Activated CD8-positive, alpha-beta T cell treated with anti-CD3 and anti-CD28 coated beads for 36 hours (primary cell): ENCODE data around the gene TENT4B. TPM values are rescaled to one million over a fixed set of nuclear protein-coding genes. Genes with fewer than 3 reads are reported as not detected.
A peak's percentile ranks its signal among the peaks of the same experiment; 100 is the strongest.

ENCODE experiments used
- ATAC-seq: fragments of 200-7000 bp; cut with Tn5 transposase; one replicate; pipeline ENCODE4 v1.10.0; 2021; ENCODE audit warnings: mild to moderate bottlenecking, moderate library complexity
- CTCF ChIA-PET: fragments of 350-600 bp; sonication (Branson Sonifier 250); formaldehyde crosslinking; loops from one replicate; lab custom pipeline; 2021; ENCODE audit warnings: antibody characterized with exemption; lab: Charles Lee
- POLR2A ChIA-PET: fragments of 350-600 bp; sonication (Branson Sonifier 250); formaldehyde crosslinking; loops from one replicate; lab custom pipeline; 2021; ENCODE audit warnings: antibody characterized with exemption; lab: Charles Lee
- DNase-seq: peaks from one replicate; pipeline ENCODE4 v3.0.0-alpha.2; 2020
- H3K27ac Mint-ChIP-seq: one replicate; pipeline ENCODE4 v1.8.0; 2021; ENCODE audit warnings: mild to moderate bottlenecking, mixed read lengths
- H3K27me3 Mint-ChIP-seq: one replicate; pipeline ENCODE4 v1.8.0; 2021; ENCODE audit warnings: mixed read lengths
- H3K36me3 Mint-ChIP-seq: one replicate; pipeline ENCODE4 v1.8.0; 2021; ENCODE audit warnings: low read depth, mixed read lengths
- H3K4me1 Mint-ChIP-seq: one replicate; pipeline ENCODE4 v1.8.0; 2021; ENCODE audit warnings: low read depth, mixed read lengths
- H3K4me3 Mint-ChIP-seq: one replicate; pipeline ENCODE4 v1.8.0; 2021; ENCODE audit warnings: mild to moderate bottlenecking, moderate library complexity, mixed read lengths
- H3K9me3 Mint-ChIP-seq: one replicate; pipeline ENCODE4 v1.8.0; 2021; ENCODE audit warnings: mixed read lengths
- intact Hi-C: fragments of 100-400 bp; cut with micrococcal nuclease; formaldehyde crosslinking; loops from one replicate; pipeline ENCODE4 v1.10.0; 2022
- total RNA-seq, 2 experiments: library from RNA; stranded (reverse); gene quantifications; one replicate each; pipeline ENCODE4 v1.2.3, GENCODE V29; 2021
- TF ChIP-seq, protein P1 (sequence below): fragments of 200-600 bp; IDR thresholded peaks from one replicate; pipeline ENCODE4 v1.8.0; 2022; ENCODE audit warnings: antibody characterized with exemption, mild to moderate bottlenecking

TENT4B gene
- total RNA-seq, 2 experiments from 2014 or later = 19.0 to 19.2 TPM

DNA sequence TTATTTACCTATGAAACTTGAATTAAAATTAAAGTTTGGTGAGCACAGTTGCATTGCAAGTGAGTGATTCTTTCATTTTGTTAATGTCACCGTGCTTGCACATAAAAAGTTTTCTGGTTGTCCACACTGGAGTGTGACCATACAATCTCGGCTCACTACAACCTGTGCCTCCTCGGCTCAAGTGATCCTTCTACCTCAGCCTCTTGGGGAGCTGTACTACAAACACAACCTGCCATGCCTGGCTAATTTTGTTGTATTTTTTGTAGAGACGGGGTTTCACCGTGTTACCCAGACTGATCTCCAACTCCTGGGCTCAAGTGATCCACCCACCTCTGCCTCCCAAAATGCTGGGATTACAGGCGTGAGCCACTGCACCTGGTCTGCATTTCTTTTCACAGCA is 63.1 kb downstream of the TENT4B start:
- H3K36me3 Mint-ChIP-seq = peaks cover 21% of the 10 kb centered on the region
- H3K4me3 Mint-ChIP-seq = no peak overlapping the region
- no peaks in the 10 kb centered on the region for H3K27me3 Mint-ChIP-seq
- ATAC-seq (no peak), DNase-seq (no peak)
- no peaks in the 10 kb centered on the region for H3K9me3 Mint-ChIP-seq
- intact Hi-C loops = loop anchor here (10.0 kb wide), 4 partner anchors 69 to 191 kb away; partner anchors contain the start of gene CNEP1R1
- H3K4me1 Mint-ChIP-seq = peaks cover 14% of the 10 kb centered on the region
- ChIA-PET POLR2A (interaction anchor here (0.6 to 1.1 kb wide), 3 partner anchors 62 to 112 kb away, joined by 3 to 4 read pairs (median 3); no protein-coding TSS in a partner anchor), CTCF (interaction anchor here (1.1 to 2.0 kb wide), 3 partner anchors 59 to 141 kb away, joined by 3 to 5 read pairs (median 3); no protein-coding TSS in a partner anchor)
- no peak overlapping the region for H3K27ac Mint-ChIP-seq
- TF ChIP-seq, protein P1, sequence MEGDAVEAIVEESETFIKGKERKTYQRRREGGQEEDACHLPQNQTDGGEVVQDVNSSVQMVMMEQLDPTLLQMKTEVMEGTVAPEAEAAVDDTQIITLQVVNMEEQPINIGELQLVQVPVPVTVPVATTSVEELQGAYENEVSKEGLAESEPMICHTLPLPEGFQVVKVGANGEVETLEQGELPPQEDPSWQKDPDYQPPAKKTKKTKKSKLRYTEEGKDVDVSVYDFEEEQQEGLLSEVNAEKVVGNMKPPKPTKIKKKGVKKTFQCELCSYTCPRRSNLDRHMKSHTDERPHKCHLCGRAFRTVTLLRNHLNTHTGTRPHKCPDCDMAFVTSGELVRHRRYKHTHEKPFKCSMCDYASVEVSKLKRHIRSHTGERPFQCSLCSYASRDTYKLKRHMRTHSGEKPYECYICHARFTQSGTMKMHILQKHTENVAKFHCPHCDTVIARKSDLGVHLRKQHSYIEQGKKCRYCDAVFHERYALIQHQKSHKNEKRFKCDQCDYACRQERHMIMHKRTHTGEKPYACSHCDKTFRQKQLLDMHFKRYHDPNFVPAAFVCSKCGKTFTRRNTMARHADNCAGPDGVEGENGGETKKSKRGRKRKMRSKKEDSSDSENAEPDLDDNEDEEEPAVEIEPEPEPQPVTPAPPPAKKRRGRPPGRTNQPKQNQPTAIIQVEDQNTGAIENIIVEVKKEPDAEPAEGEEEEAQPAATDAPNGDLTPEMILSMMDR = no peak

DNA sequence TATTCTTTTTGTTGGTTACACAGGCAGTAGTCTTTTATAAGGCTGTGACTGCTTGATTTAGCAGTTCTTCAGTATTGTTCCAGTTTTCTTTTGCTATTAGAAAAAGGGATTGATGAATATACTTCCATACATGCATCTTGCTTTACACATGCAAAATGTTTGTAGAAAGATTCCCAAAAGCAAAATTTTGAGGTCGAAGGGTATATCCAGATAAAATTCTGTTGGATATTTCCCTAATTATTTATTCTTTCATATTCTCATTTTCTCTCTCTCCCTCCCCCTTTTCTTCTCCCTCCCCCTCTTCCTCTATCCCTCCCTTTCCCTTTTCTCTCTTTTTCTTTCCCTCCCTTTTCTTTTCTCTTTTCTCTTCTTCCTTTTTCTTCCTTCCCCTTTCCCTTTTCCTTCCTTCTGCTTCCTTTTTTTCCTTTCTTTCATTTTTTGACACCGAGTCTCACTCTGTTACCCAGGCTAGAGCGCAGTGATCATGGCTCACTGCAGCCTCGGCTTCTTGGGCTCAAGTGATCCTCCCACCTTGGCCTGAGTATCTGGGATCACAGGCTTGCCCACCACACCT is 66.4 kb downstream of the TENT4B start:
- TF ChIP-seq, protein P1 = no peak
- ATAC-seq (no peak), DNase-seq (no peak)
- ChIA-PET CTCF (no interaction called here), POLR2A (no interaction called here)
- H3K4me3 Mint-ChIP-seq = no peak overlapping the region
- peaks cover 11% of the 10 kb centered on the region for H3K4me1 Mint-ChIP-seq
- H3K9me3 Mint-ChIP-seq = no peaks in the 10 kb centered on the region
- no peaks in the 10 kb centered on the region for H3K27me3 Mint-ChIP-seq
- H3K36me3 Mint-ChIP-seq = peaks cover 19% of the 10 kb centered on the region
- no peak overlapping the region for H3K27ac Mint-ChIP-seq
- intact Hi-C loops = loop anchor here (10.0 kb wide), 4 partner anchors 65 to 195 kb away; partner anchors contain the start of gene CNEP1R1

DNA sequence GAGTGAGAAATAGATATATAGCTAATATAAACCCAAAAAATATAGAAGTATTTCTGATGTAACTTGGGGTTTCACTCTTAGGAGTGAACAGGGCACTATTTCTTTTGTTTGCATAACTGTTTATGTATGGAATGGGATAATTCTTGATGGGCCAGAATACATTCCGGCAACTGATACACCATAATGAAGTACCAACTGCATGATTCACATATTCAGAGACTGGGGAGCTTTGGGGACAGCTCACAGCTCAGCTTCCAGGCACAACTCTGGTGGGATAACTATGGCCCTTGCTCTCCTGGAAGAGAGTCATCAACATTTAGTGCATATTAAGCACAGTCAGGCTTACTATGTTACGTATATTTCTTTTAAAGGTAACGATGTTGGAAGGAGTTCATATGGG is 71.2 kb downstream of the TENT4B start:
- H3K9me3 Mint-ChIP-seq = no peaks in the 10 kb centered on the region
- ChIA-PET CTCF (interaction anchor here (0.8 to 1.6 kb wide), 6 partner anchors 8 to 103 kb away, joined by 3 to 5 read pairs (median 4); no protein-coding TSS in a partner anchor), POLR2A (no interaction called here)
- TF ChIP-seq, protein P1 = no peak
- peaks cover 25% of the 10 kb centered on the region for H3K36me3 Mint-ChIP-seq
- intact Hi-C loops = no loop called here
- H3K27me3 Mint-ChIP-seq = no peaks in the 10 kb centered on the region
- H3K4me3 Mint-ChIP-seq = no peak overlapping the region
- no peak overlapping the region for H3K27ac Mint-ChIP-seq
- H3K4me1 Mint-ChIP-seq = peaks cover 9% of the 10 kb centered on the region
- DNase-seq (no peak), ATAC-seq (no peak)

DNA sequence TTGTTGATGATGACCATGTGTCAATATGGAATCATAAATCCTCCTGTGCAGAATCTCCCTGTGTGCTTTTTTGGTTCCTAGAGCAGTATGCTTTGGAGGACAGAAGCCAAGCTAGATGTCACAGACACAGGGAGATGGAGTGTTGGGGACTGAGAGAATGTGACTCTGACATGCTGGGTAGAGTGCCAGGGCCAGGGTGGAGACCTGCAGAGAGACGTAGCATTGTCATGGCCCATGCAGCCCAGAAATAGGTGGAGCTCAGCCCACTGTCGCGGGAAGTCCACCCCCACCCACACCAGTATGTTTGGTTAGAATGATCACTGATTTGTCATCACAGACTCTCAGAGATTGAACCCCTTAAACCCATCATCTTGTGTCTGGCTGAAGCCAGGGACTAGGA is 74.0 kb downstream of the TENT4B start:
- TF ChIP-seq, protein P1 = no peak
- ATAC-seq (peak; percentile 13), DNase-seq (no peak)
- no peak overlapping the region for H3K27ac Mint-ChIP-seq
- H3K4me3 Mint-ChIP-seq = no peak overlapping the region
- H3K4me1 Mint-ChIP-seq = peaks cover 9% of the 10 kb centered on the region
- peaks cover 23% of the 10 kb centered on the region for H3K36me3 Mint-ChIP-seq
- ChIA-PET CTCF (interaction anchor here (1.0 to 1.1 kb wide), 3 partner anchors 28 to 438 kb away, joined by 3 read pairs; no protein-coding TSS in a partner anchor), POLR2A (no interaction called here)
- H3K9me3 Mint-ChIP-seq = no peaks in the 10 kb centered on the region
- no peaks in the 10 kb centered on the region for H3K27me3 Mint-ChIP-seq
- intact Hi-C loops = no loop called here

DNA sequence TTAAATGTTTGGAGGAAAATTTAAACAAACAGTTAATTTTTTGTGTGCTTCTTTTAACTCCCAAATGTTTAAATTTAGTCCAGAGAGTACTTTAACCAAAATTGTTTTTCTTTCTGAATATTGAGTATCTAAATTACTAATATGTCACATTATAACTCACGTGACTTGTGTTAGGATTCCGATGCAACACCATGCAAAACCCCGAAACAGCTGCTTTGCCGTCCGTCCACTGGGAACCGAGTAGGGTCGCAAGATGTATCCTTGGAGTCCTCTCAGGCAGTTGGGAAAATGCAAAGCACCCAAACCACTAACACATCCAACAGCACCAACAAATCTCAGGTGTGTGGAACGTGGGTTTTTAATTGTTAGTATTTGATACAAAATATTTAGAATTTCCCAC is 74.6 kb downstream of the TENT4B start:
- intact Hi-C loops = no loop called here
- no peak for DNase-seq
- POLR2A ChIA-PET = no interaction called here
- Mint-ChIP-seq H3K9me3 (no peaks in the 10 kb centered on the region), H3K4me3 (no peak overlapping the region), H3K36me3 (peaks cover 23% of the 10 kb centered on the region), H3K27ac (no peak overlapping the region), H3K27me3 (no peaks in the 10 kb centered on the region), H3K4me1 (peaks cover 9% of the 10 kb centered on the region)
- TF ChIP-seq, protein P1 = no peak
- no peak for ATAC-seq
- CTCF ChIA-PET = interaction anchor here (0.8 to 1.1 kb wide), 6 partner anchors 12 to 438 kb away, joined by 3 to 4 read pairs (median 3); no protein-coding TSS in a partner anchor
